ENCODE data around the gene SNRPD3.

The SNRPD3 gene

DNA sequence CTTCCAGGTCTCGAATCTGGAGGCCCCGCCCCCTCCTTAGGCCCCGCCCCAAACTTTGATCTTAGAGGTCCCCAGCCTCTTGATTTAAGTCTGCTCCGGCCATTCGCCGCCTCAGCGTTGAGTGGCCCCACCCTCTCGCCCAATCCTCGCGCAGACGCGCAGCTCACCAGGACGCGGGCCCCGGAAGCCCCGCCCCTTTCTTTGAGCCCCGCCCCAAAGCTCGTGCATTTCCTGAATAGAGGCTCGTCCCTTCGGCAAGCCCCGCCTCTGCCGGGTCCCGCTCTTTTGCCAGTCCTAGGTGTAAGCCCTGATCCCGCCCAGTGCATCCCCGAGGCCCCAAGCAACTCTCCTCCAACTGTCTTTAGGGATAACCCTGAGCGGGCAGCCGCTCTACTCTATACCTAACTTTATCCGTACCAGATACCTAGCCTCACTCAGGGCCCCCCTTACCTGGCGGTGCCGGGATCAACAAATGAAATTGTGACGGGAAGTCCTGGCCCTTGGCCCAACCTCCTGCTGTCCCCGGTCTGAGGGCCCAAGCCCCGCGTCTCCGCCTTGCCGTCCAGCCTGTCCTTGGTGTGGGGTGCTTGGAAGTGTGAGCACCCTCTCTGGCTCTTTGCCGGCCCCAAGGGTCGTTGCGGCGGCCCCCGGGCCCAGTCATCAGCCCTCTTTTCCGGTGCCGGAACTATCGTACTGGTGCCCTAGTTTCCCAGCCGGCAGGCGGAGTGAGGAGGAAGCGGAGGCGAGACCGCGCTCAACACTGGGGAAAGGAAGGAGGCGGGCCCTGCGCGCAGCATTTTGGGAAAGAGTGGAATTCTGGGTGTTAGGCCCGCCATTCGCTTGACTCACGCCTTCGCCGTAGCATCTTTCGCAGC is at the start of gene SNRPD3:
Gene SNRPD3, plus strand, starts transcription at position 835 of the 875 bp plus-strand sequence. CDS start 1,676 bp downstream, outside the sequence.
- H3K9me3 ChIP-seq (ENCODE audit: control insufficient read depth, insufficient read depth, low read length), result no peaks in the 10 kb centered on the region
- H3K36me3 ChIP-seq (ENCODE audit: control insufficient read depth, insufficient read depth, low read length), result peaks cover 38% of the 10 kb centered on the region
- H3K27me3 ChIP-seq (ENCODE audit: control insufficient read depth, insufficient read depth, low read length), result no peaks in the 10 kb centered on the region
- H3K9ac ChIP-seq (ENCODE audit: low read depth, low read length), result peak within 1 kb of the TSS; percentile 95
- H3K4me3 ChIP-seq (ENCODE audit: low read depth, low read length), result peak within 1 kb of the TSS; percentile 94
- peak within 1 kb of the TSS; percentile 97 for H3K27ac ChIP-seq (ENCODE audit: low read depth, low read length)
- peaks cover 16% of the 10 kb centered on the region for H3K4me1 ChIP-seq (ENCODE audit: control insufficient read depth, insufficient read depth, low read length)

DNA sequence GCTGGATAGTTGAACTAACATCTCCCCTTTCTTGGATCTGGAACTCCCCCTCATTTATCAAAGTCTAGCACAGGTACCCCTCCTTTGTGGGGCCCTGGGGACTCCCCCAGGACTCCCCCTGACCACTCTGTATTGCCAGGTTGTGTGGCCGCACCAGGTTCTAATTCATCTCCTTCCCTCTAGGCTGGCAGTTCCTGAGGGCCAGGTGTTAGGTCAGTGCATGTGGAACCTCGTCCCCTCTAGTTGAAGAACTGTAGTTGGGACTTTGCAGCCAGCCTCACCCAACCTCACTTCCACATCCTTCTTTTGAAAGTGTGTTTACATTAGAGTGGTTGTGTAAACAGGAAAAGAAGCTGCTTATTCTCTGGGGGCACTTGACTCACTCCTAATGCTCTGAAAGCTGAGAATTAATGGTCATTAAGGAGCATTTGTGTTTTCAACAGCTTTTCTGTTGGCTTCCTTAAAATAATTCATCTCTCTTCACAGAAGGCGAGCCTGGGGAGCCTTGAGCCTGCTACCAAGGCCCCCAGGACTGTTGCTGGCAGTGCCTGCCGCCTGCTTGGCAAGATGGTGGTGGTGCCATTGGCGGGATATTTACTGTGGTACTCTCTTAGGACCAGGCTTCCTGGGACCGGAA is 48.9 kb upstream of the SNRPD3 start:
- H3K36me3 ChIP-seq (ENCODE audit: control insufficient read depth, insufficient read depth, low read length), result no peaks in the 10 kb centered on the region
- no peaks in the 10 kb centered on the region for H3K27me3 ChIP-seq (ENCODE audit: control insufficient read depth, insufficient read depth, low read length)
- peaks cover 15% of the 10 kb centered on the region for H3K4me1 ChIP-seq (ENCODE audit: control insufficient read depth, insufficient read depth, low read length)
- 0 out of 2 replicates have a peak overlapping the region, but pooled peaks have one; percentile 5 for H3K4me3 ChIP-seq (ENCODE audit: low read depth, low read length)
- H3K27ac ChIP-seq (ENCODE audit: low read depth, low read length), result peak overlapping the region; percentile 88
- H3K9me3 ChIP-seq (ENCODE audit: control insufficient read depth, insufficient read depth, low read length), result no peaks in the 10 kb centered on the region
- H3K9ac ChIP-seq (ENCODE audit: low read depth, low read length), result no peak overlapping the region

DNA sequence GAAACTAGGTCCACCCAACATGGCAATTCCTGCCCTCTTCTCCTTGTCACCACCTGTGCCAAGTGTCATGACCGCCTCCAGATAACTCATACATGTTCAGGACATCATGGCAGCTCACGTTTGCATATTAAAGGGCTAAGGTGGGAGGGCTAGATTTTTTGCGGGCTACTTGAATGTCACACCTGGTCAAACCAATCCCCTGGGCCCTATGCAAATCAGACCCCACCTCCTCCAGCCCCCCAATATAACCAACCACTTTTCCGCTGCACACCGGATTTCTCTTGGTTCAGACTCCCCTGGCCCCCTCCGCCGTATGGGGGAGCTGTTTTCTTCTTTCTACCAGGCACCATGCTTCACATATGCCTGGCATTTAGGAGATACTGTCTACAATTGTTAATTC is 48.1 kb upstream of the SNRPD3 start:
- no peaks in the 10 kb centered on the region for H3K9me3 ChIP-seq (ENCODE audit: control insufficient read depth, insufficient read depth, low read length)
- H3K4me1 ChIP-seq (ENCODE audit: control insufficient read depth, insufficient read depth, low read length), result peaks cover 15% of the 10 kb centered on the region
- H3K36me3 ChIP-seq (ENCODE audit: control insufficient read depth, insufficient read depth, low read length), result no peaks in the 10 kb centered on the region
- H3K27ac ChIP-seq (ENCODE audit: low read depth, low read length), result peak overlapping the region; percentile 88
- H3K4me3 ChIP-seq (ENCODE audit: low read depth, low read length), result 0 out of 2 replicates have a peak overlapping the region, but pooled peaks have one; percentile 5
- H3K27me3 ChIP-seq (ENCODE audit: control insufficient read depth, insufficient read depth, low read length), result no peaks in the 10 kb centered on the region
- H3K9ac ChIP-seq (ENCODE audit: low read depth, low read length), result no peak overlapping the region

DNA sequence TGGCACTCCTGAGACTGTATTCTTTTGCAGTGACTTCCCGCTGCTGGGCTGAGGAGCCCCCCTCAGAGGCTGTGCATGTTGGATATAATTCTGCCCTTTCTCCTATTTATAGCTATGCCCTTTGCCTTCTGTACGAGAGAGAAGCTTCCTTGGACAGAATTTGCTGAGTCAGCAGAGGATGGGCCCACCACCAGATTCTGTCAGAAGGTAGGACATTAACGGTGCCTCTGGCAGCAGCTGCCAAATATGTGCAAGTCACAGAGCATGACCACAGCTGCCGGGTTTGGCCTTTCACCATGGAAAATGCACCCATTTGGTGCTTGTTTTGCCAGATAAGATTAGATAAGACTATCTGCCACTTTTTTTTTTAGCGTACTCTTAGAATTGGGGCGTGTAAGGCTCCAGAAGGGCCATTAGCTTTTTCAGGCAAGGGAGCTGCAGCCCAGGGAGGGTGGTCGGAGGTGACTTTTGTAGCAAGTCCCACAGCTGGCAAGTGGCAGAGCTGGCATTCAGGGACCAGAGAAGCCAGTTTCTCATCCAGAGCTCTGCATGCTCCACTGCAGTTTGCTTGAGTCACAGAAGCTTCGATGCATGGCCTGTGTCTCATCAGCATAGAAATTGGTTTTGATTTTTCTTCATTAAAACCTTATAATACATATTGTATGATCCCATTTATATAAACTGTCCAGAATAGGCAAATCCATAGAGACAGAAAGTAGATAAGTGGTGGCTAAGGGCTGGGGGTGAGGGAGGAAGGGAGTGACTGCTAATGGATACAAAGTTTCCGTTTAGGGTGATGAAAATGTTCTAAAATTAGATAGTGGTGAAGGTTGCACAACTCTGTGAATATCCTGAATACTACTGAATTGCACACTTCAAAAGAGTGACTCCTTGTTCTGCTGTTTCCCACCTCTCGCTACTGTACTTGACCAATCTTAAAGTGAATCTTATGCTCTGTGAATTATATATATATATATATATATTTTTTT is 44.9 kb upstream of the SNRPD3 start:
- no peaks in the 10 kb centered on the region for H3K36me3 ChIP-seq (ENCODE audit: control insufficient read depth, insufficient read depth, low read length)
- no peak overlapping the region for H3K27ac ChIP-seq (ENCODE audit: low read depth, low read length)
- H3K9ac ChIP-seq (ENCODE audit: low read depth, low read length), result no peak overlapping the region
- no peaks in the 10 kb centered on the region for H3K27me3 ChIP-seq (ENCODE audit: control insufficient read depth, insufficient read depth, low read length)
- H3K4me3 ChIP-seq (ENCODE audit: low read depth, low read length), result no peak overlapping the region
- no peaks in the 10 kb centered on the region for H3K9me3 ChIP-seq (ENCODE audit: control insufficient read depth, insufficient read depth, low read length)
- peaks cover 17% of the 10 kb centered on the region for H3K4me1 ChIP-seq (ENCODE audit: control insufficient read depth, insufficient read depth, low read length)

DNA sequence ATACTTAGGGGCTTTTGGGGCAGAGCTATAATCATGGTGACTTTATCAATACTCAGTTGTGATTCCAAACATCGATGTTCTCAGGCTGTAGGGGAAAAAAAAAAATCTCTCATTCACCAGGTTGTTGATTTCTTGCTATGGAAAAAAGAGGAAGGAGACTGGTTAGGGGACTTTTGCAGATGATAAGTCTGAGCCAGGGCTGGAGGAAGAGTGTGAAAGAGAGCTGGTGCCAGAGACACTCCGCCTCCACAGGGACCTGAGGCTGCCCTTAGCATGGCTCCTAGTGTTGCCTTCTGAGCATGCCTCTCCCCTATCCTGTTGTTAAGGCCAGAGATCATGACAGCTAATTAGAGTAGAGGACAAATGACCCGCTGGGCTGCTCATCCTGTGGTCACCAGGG is 43.8 kb upstream of the SNRPD3 start:
- peaks cover 14% of the 10 kb centered on the region for H3K4me1 ChIP-seq (ENCODE audit: control insufficient read depth, insufficient read depth, low read length)
- no peak overlapping the region for H3K9ac ChIP-seq (ENCODE audit: low read depth, low read length)
- H3K27me3 ChIP-seq (ENCODE audit: control insufficient read depth, insufficient read depth, low read length), result no peaks in the 10 kb centered on the region
- H3K36me3 ChIP-seq (ENCODE audit: control insufficient read depth, insufficient read depth, low read length), result no peaks in the 10 kb centered on the region
- H3K27ac ChIP-seq (ENCODE audit: low read depth, low read length), result no peak overlapping the region
- no peaks in the 10 kb centered on the region for H3K9me3 ChIP-seq (ENCODE audit: control insufficient read depth, insufficient read depth, low read length)
- H3K4me3 ChIP-seq (ENCODE audit: low read depth, low read length), result no peak overlapping the region

DNA sequence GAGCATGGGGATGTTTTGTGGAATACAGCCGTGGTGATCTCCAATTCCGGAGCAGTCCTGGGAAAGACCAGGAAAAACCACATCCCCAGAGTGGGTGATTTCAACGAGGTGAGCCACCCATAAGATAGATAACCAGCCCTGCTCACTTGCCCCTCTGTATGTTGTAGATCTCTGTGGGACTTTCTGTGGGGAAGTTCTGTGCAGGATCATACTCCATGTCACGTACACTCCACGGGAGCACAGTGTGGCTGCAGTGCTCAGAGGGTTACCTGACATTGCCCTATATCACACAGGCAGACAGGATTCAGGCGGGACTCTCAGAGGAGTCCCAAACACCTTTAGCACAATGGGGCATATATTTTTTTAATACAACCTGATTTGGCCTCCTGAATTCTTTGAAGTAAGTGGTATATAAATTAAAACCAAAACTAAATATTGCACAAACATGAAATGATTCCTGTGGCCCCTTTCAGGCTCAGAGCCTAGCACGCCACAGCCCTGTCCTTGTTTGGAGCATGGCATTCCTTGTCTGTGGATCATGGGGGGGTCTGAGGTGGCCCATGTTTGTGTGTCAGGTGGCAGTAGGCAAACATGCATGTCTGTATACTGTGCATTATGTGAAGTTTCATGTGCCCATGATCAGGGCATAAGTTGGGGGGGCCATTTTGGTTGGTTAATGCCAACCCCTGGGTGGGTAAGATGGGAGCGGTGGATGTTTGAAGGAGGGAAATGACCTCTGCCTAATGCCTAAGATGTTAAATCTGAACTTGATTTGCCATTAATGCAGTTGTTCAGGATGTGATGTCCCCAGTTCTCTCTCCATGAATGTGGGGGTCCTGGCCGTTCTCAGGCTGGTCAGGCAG is 42.2 kb upstream of the SNRPD3 start:
- H3K36me3 ChIP-seq (ENCODE audit: control insufficient read depth, insufficient read depth, low read length), result no peaks in the 10 kb centered on the region
- H3K27ac ChIP-seq (ENCODE audit: low read depth, low read length), result no peak overlapping the region
- no peaks in the 10 kb centered on the region for H3K27me3 ChIP-seq (ENCODE audit: control insufficient read depth, insufficient read depth, low read length)
- no peaks in the 10 kb centered on the region for H3K9me3 ChIP-seq (ENCODE audit: control insufficient read depth, insufficient read depth, low read length)
- H3K9ac ChIP-seq (ENCODE audit: low read depth, low read length), result no peak overlapping the region
- H3K4me1 ChIP-seq (ENCODE audit: control insufficient read depth, insufficient read depth, low read length), result peaks cover 7% of the 10 kb centered on the region
- H3K4me3 ChIP-seq (ENCODE audit: low read depth, low read length), result no peak overlapping the region

DNA sequence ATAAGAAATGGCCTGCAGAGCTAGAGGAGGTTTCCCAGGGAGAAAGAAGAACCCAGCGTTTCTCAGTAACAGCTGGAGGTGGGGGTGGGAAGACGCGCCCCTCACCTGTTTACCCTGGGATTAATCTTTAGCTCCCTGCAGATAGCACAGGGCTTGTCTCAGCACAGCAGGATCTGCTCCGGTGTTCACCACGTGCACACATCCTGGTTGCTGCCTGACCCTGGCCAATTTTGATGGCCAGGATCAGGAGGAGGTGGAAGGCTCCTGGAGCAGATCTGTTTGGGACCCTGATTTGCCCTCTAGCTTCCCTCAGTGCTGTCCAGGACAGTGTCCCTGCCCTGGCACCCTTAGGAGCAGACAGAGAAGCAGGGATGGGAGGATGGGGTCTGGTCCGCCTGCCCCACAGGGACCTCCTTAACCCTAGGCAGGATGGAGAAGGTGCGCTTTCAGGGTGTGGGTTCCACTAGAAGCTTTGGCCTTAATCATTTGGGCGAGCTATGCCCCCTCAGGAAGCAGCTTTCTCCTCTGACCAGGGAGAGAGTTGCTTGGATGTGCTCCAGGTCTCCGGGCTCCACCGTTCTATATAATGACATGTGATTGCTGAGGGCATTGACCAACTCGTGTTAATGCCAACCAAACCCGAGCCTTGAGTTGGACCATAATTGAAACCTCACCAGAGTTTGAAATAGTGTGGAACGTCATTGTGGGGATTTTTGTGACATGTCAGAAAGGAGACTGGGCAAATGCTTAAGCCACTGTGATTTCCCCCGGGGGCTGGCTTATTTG is 41.4 kb upstream of the SNRPD3 start:
- no peak overlapping the region for H3K4me3 ChIP-seq (ENCODE audit: low read depth, low read length)
- H3K36me3 ChIP-seq (ENCODE audit: control insufficient read depth, insufficient read depth, low read length), result no peaks in the 10 kb centered on the region
- H3K27ac ChIP-seq (ENCODE audit: low read depth, low read length), result no peak overlapping the region

DNA sequence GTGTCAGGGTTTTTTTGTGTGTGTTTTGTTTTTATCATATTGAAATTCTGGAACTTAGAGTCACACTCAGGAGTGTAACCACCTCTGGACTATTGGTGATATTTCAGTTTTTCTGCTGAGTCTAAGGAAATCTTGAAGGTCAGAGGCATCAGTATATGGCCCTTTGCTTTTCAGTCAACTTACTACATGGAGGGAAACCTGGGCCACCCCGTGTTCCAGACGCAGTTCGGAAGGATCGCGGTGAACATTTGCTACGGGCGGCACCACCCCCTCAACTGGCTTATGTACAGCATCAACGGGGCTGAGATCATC is 40.8 kb upstream of the SNRPD3 start:
- Histone ChIP-seq H3K9ac (ENCODE audit: low read depth, low read length) (no peak overlapping the region), H3K4me3 (ENCODE audit: low read depth, low read length) (no peak overlapping the region), H3K4me1 (ENCODE audit: control insufficient read depth, insufficient read depth, low read length) (peaks cover 7% of the 10 kb centered on the region), H3K9me3 (ENCODE audit: control insufficient read depth, insufficient read depth, low read length) (no peaks in the 10 kb centered on the region), H3K36me3 (ENCODE audit: control insufficient read depth, insufficient read depth, low read length) (no peaks in the 10 kb centered on the region), H3K27me3 (ENCODE audit: control insufficient read depth, insufficient read depth, low read length) (no peaks in the 10 kb centered on the region), H3K27ac (ENCODE audit: low read depth, low read length) (no peak overlapping the region)

More for the DNA sequence above, 41.4 kb upstream of the SNRPD3 start:
- Histone ChIP-seq H3K9ac (ENCODE audit: low read depth, low read length) (no peak overlapping the region), H3K4me1 (ENCODE audit: control insufficient read depth, insufficient read depth, low read length) (peaks cover 7% of the 10 kb centered on the region), H3K9me3 (ENCODE audit: control insufficient read depth, insufficient read depth, low read length) (no peaks in the 10 kb centered on the region), H3K27me3 (ENCODE audit: control insufficient read depth, insufficient read depth, low read length) (no peaks in the 10 kb centered on the region)

DNA sequence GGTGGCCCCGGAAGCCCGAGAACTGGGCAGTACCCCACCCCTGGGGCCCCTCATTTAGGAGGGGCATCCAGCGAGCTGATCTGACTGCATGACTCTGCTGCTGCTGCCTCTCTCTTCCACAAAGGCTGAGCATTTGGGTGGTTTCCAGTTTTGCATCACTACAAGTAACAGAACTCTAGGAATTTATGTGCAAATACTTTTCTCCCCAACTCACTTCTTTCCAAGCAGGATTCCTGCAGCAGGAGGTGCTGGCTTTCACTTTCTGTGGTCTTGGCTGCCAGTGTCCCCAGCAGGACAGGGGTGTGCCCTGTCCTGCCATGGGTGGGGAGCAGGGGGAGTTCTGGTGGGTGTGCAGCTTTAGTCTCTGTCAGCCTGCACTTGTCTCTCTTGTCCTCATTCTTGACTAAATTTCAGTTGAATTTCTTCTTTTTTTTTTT is 39.5 kb upstream of the SNRPD3 start:
- H3K9me3 ChIP-seq (ENCODE audit: control insufficient read depth, insufficient read depth, low read length), result no peaks in the 10 kb centered on the region
- H3K4me1 ChIP-seq (ENCODE audit: control insufficient read depth, insufficient read depth, low read length), result peaks cover 7% of the 10 kb centered on the region
- H3K36me3 ChIP-seq (ENCODE audit: control insufficient read depth, insufficient read depth, low read length), result no peaks in the 10 kb centered on the region
- no peak overlapping the region for H3K4me3 ChIP-seq (ENCODE audit: low read depth, low read length)
- peak overlapping the region; percentile 2 for H3K27ac ChIP-seq (ENCODE audit: low read depth, low read length)
- no peak overlapping the region for H3K9ac ChIP-seq (ENCODE audit: low read depth, low read length)
- H3K27me3 ChIP-seq (ENCODE audit: control insufficient read depth, insufficient read depth, low read length), result no peaks in the 10 kb centered on the region
